Stimulated activated CD4-positive, alpha-beta T cell treated with anti-CD3 and anti-CD28 coated beads, Interleukin-2, amount 100 ng/mL, for 24 hours (primary cell): ENCODE results near the gene FBLL1.
A peak's percentile ranks its signal among the peaks of the same experiment; 100 is the strongest.
"Not testable (repeated sequence)": the region's sequence is repeated elsewhere in the genome, so short reads cannot be mapped to it uniquely, and the experiment has no call there.

Experiments used
- DNase-seq, 2 donors: peaks; one replicate each; pipeline ENCODE4 v3.0.0-alpha.2; 2020

The FBLL1 gene

GRCh38 chr5:168528521-168529373 is at the start of gene FBLL1:
TSS of gene FBLL1 (plus strand) at chr5:168529305. CDS start at chr5:168529505, 200 bp downstream.
- peak; percentile 28 to 43 for DNase-seq

GRCh38 chr5:168480601-168481000 is 48.5 kb upstream of the FBLL1 start:
- no peak for DNase-seq

- DNase-seq: no peak
Measured at GRCh38 chr5:168481330-168481788, 47.7 kb upstream of the FBLL1 start.

- DNase-seq: no peak
Measured at GRCh38 chr5:168482361-168482760, 46.7 kb upstream of the FBLL1 start.

- peak; percentile 92 to 93 for DNase-seq
Measured at GRCh38 chr5:168486136-168486879, 42.8 kb upstream of the FBLL1 start, which contains the start of gene RARS1. TSS of gene RARS1 (plus strand) at chr5:168486471. CDS start at chr5:168486499, 28 bp downstream.

- no peak for DNase-seq
Measured at GRCh38 chr5:168489059-168489458, 40.0 kb upstream of the FBLL1 start.

- DNase-seq: no peak
Measured at GRCh38 chr5:168494057-168494555, 35.0 kb upstream of the FBLL1 start.

- no peak for DNase-seq
Measured at GRCh38 chr5:168502563-168503237, 26.4 kb upstream of the FBLL1 start.

- DNase-seq: no peak
Measured at GRCh38 chr5:168513861-168514428, 15.2 kb upstream of the FBLL1 start.

GRCh38 chr5:168525856-168526255 is 3.2 kb upstream of the FBLL1 start:
- DNase-seq: no peak

GRCh38 chr5:168527756-168528295 is 1.3 kb upstream of the FBLL1 start:
- DNase-seq: no peak

- no peak for DNase-seq
Measured at GRCh38 chr5:168529374-168530234, 499 bp downstream of the FBLL1 start.

GRCh38 chr5:168530621-168531150 is 1.6 kb downstream of the FBLL1 start:
- DNase-seq: no peak

- no peak for DNase-seq
Measured at GRCh38 chr5:168531191-168531590, 2.1 kb downstream of the FBLL1 start.

GRCh38 chr5:168531987-168532864 is 3.1 kb downstream of the FBLL1 start:
- DNase-seq: no peak

GRCh38 chr5:168534351-168534750 is 5.2 kb downstream of the FBLL1 start:
- DNase-seq: not testable (repeated sequence)

- DNase-seq: no peak
Measured at GRCh38 chr5:168537176-168537575, 8.1 kb downstream of the FBLL1 start.

- no peak for DNase-seq
Measured at GRCh38 chr5:168549554-168549953, 20.4 kb downstream of the FBLL1 start.

GRCh38 chr5:168550656-168551055 is 21.6 kb downstream of the FBLL1 start:
- no peak for DNase-seq

- DNase-seq: no peak
Measured at GRCh38 chr5:168552146-168552545, 23.0 kb downstream of the FBLL1 start.
